ENCODE data around the gene PRIMPOL. TPM values are rescaled to one million over a fixed set of nuclear protein-coding genes. Genes with fewer than 3 reads are reported as not detected.
"Not testable (repeated sequence)": the region's sequence is repeated elsewhere in the genome, so short reads cannot be mapped to it uniquely, and the experiment has no call there.

PRIMPOL gene
- total RNA-seq, 1 donor from 2014 or later: 16.8 TPM

GRCh38 chr4:184715526-184715925, 66.0 kb downstream of the PRIMPOL start:
- DNase-seq: no peak

- no peak for DNase-seq
Observed at GRCh38 chr4:184719407-184719806, 69.9 kb downstream of the PRIMPOL start.

- DNase-seq: no peak
Observed at GRCh38 chr4:184721254-184721653, 71.7 kb downstream of the PRIMPOL start.

- DNase-seq: no peak
Observed at GRCh38 chr4:184722798-184723197, 73.3 kb downstream of the PRIMPOL start.

- no peak for DNase-seq
Observed at GRCh38 chr4:184727430-184727829, 77.9 kb downstream of the PRIMPOL start.

- DNase-seq: peak; percentile 86
Observed at GRCh38 chr4:184728858-184729257, 79.3 kb downstream of the PRIMPOL start.

GRCh38 chr4:184729946-184730345, 80.4 kb downstream of the PRIMPOL start:
- DNase-seq: no peak

- DNase-seq: no peak
Observed at GRCh38 chr4:184731056-184731455, 81.5 kb downstream of the PRIMPOL start.

- no peak for DNase-seq
Observed at GRCh38 chr4:184732126-184732525, 82.6 kb downstream of the PRIMPOL start.

GRCh38 chr4:184733654-184734524, 84.4 kb downstream of the PRIMPOL start, which contains the start of gene CENPU:
TSS of gene CENPU (minus strand) at chr4:184734096. CDS start at chr4:184734062, 34 bp downstream.
- DNase-seq: peak; percentile 99

- DNase-seq: no peak
Observed at GRCh38 chr4:184734758-184735157, 85.2 kb downstream of the PRIMPOL start.

- not testable (repeated sequence) for DNase-seq
Observed at GRCh38 chr4:184739575-184739974, 90.0 kb downstream of the PRIMPOL start.

GRCh38 chr4:184740980-184741391, 91.4 kb downstream of the PRIMPOL start:
- no peak for DNase-seq

GRCh38 chr4:184741651-184742050, 92.1 kb downstream of the PRIMPOL start:
- DNase-seq: not testable (repeated sequence)

- DNase-seq: no peak
Observed at GRCh38 chr4:184743650-184744049, 94.1 kb downstream of the PRIMPOL start.

- no peak for DNase-seq
Observed at GRCh38 chr4:184744236-184744635, 94.7 kb downstream of the PRIMPOL start.

Other genes starting within 250 kb of the PRIMPOL start
- gene IRF2, start 175.2 kb upstream of the PRIMPOL start, total RNA-seq: 27.4 and 31.8 TPM in 2 replicates
- 59.9 and 65.3 TPM in 2 replicates for gene CASP3, start 291 bp upstream of the PRIMPOL start, total RNA-seq
- 8.5 and 34.2 TPM in 2 replicates for gene CENPU, start 84.4 kb downstream of the PRIMPOL start, total RNA-seq
- gene ACSL1, start 176.2 kb downstream of the PRIMPOL start, total RNA-seq: 8.7 and 10.4 TPM in 2 replicates

Measured in dermis blood vessel endothelial cell (primary cell).